Subcutaneous abdominal adipose tissue (tissue), 5 donors: ENCODE data around the gene ANO4.

Source experiments
- H3K27ac ChIP-seq: one replicate; pipeline ENCODE4 v1.7.0; 2013; ENCODE audit warnings: low read depth, mild to moderate bottlenecking, inconsistent platforms, low read length, moderate library complexity
- H3K27me3 ChIP-seq, 5 donors: one replicate each; pipeline ENCODE4 v1.7.0; 2013; ENCODE audit warnings: low read length in 5 of 5, inconsistent platforms in 1 of 5; ENCODE audit not compliant: control insufficient read depth in 5 of 5, insufficient read depth in 4 of 5
- H3K36me3 ChIP-seq, 5 donors: one replicate each; pipeline ENCODE4 v1.7.0; 2013; ENCODE audit warnings: low read length in 5 of 5; ENCODE audit not compliant: control insufficient read depth in 5 of 5, insufficient read depth in 5 of 5
- H3K4me1 ChIP-seq, 5 donors: one replicate each; pipeline ENCODE4 v1.7.0; 2013; ENCODE audit warnings: low read length in 5 of 5, mild to moderate bottlenecking in 3 of 5, moderate library complexity in 1 of 5; ENCODE audit not compliant: control insufficient read depth in 5 of 5, insufficient read depth in 5 of 5
- H3K4me3 ChIP-seq, 5 donors: one replicate each; pipeline ENCODE4 v1.7.0; 2013; ENCODE audit warnings: low read length in 5 of 5, low read depth in 1 of 5
- H3K9ac ChIP-seq, 5 donors: one replicate each; pipeline ENCODE4 v1.7.0; 2013; ENCODE audit warnings: low read length in 5 of 5, mild to moderate bottlenecking in 4 of 5, moderate library complexity in 3 of 5
- H3K9me3 ChIP-seq, 5 donors: one replicate each; pipeline ENCODE4 v1.7.0; 2013; ENCODE audit warnings: low read length in 5 of 5; ENCODE audit not compliant: control insufficient read depth in 5 of 5
- donor health status: healthy.
- donor health status: healthy.
- donor health status: healthy.
- donor health status: healthy.
- donor health status: healthy.

Gene ANO4

DNA sequence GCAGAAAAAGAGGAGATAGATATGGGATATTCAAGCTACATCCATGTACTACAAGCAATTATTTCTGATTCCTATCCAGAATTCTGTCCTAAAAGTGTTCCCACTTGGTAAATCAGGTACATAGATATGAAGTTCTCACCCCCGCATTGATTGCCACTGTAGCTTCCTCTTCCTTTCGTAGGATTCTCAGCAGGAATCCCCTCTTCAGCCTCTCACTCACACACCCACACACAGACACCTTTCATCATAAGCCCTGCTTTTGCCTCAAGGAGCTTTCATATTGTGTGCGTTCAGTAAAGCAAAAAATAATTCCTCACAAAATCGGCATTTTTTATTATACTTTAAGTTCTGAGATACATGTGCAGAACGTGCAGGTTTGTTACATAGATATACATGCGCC is 69.8 kb downstream of the ANO4 start:
- no peak overlapping the region for H3K4me3 ChIP-seq
- H3K27me3 ChIP-seq = no peaks in the 10 kb centered on the region
- no peaks in the 10 kb centered on the region for H3K4me1 ChIP-seq
- no peaks in the 10 kb centered on the region for H3K9me3 ChIP-seq
- H3K36me3 ChIP-seq = no peaks in the 10 kb centered on the region
- H3K27ac ChIP-seq = no peak overlapping the region
- H3K9ac ChIP-seq = no peak overlapping the region

- Histone ChIP-seq H3K4me1 (no peaks in the 10 kb centered on the region), H3K9ac (no peak overlapping the region), H3K4me3 (no peak overlapping the region), H3K27me3 (no peaks in the 10 kb centered on the region), H3K27ac (no peak overlapping the region), H3K9me3 (no peaks in the 10 kb centered on the region), H3K36me3 (no peaks in the 10 kb centered on the region)
These were observed 73.2 kb downstream of the ANO4 start for GRCh38 chr12:100867639-100868393.

DNA sequence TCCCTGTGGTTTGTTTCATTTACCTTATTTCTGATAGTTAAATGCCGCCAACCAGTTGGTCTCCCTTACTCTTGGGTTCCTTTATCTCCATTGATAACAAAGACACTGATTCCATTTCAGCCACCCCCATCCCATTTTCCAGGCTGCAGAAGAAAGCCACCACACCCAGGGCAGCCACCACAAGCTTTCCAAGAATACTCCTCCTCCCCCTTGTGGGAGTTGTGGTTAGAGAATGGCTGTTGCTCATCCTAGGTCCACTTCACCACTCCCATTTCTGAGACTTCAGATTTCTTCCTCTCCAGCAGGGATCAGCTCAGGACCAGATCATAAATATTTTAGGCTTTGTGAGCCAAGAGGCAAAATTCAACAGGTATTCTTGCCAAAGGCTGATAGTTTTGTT is 73.9 kb downstream of the ANO4 start:
- Histone ChIP-seq H3K27me3 (no peaks in the 10 kb centered on the region), H3K9ac (no peak overlapping the region), H3K4me3 (no peak overlapping the region), H3K9me3 (peaks cover 0 to 5% (median 0%) of the 10 kb centered on the region in 5 donors), H3K4me1 (no peaks in the 10 kb centered on the region), H3K36me3 (no peaks in the 10 kb centered on the region), H3K27ac (no peak overlapping the region)

- Histone ChIP-seq H3K4me1 (no peaks in the 10 kb centered on the region), H3K36me3 (no peaks in the 10 kb centered on the region), H3K4me3 (no peak overlapping the region), H3K9me3 (peaks cover 0 to 15% (median 6%) of the 10 kb centered on the region in 5 donors), H3K9ac (no peak overlapping the region), H3K27ac (no peak overlapping the region), H3K27me3 (no peaks in the 10 kb centered on the region)
These were observed 76.7 kb downstream of the ANO4 start for GRCh38 chr12:100871195-100871734.

DNA sequence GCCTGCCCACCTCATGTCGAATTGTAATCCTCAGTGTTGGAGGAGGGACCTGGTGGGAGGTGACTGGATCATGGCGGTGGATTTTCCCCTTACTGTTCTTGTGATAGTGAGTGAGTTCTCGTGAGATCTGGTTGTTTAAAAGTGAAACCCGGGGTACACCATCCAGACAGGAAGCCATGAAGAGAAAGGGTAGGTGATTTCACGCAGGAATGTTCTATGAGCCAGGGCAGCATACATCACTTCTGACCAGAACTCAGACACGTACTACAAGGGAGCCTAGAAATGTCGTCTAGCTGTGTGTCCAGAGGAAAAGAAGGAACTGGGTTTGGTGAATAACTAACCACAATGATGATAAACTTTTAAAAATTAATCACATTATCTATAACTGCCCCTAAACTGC is 80.6 kb downstream of the ANO4 start:
- Histone ChIP-seq H3K9ac (no peak overlapping the region), H3K4me3 (no peak overlapping the region), H3K4me1 (no peaks in the 10 kb centered on the region), H3K9me3 (peaks cover 0 to 15% (median 6%) of the 10 kb centered on the region in 5 donors), H3K27ac (no peak overlapping the region), H3K36me3 (no peaks in the 10 kb centered on the region), H3K27me3 (no peaks in the 10 kb centered on the region)

- Histone ChIP-seq H3K27me3 (no peaks in the 10 kb centered on the region), H3K9me3 (peaks cover 0 to 15% (median 6%) of the 10 kb centered on the region in 5 donors), H3K9ac (no peak overlapping the region), H3K4me1 (no peaks in the 10 kb centered on the region), H3K36me3 (no peaks in the 10 kb centered on the region), H3K4me3 (no peak overlapping the region), H3K27ac (no peak overlapping the region)
These were observed 81.2 kb downstream of the ANO4 start for GRCh38 chr12:100875771-100876170.

DNA sequence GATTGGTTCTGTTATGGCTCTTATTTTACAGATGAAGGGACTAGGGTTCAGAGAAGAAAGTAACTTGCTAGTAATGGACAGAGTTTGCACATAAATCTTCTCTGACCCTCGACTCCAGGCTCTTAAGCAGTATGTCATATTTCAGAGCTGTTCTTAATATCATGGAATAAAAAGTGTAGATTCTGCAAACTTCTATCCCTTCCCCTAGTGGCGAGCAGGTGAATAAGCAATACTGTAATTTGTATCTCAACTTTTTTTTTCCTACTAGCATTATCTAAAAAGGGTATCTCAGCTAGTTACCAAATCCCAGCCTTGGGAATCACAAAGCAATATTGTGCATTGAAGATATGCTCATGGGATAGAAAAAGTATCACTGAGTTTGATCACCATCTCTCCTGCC is 83.2 kb downstream of the ANO4 start:
- no peaks in the 10 kb centered on the region for H3K36me3 ChIP-seq
- no peaks in the 10 kb centered on the region for H3K4me1 ChIP-seq
- H3K4me3 ChIP-seq = no peak overlapping the region
- no peak overlapping the region for H3K27ac ChIP-seq
- no peak overlapping the region for H3K9ac ChIP-seq
- peaks cover 0 to 15% (median 6%) of the 10 kb centered on the region in 5 donors for H3K9me3 ChIP-seq
- H3K27me3 ChIP-seq = no peaks in the 10 kb centered on the region

DNA sequence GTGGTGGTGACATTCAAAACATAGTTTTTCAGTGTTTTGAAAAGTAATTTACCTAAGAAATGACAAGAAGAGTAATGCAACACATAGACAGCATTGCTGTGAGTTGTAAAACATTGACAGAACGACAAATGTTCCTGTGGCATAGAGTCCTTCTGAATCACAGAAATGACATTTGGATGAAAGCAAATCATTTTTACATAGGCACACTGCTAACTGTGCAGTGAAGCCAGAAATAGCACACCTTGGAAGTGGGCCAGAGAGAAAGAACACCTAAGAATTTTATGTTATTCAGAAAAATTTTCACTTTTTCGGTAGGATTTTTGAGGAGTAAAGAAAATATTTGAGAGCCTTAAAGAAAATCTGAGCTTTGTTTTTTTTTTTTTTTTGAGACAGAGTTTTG is 100.6 kb downstream of the ANO4 start:
- H3K9ac ChIP-seq = no peak overlapping the region
- H3K4me3 ChIP-seq = no peak overlapping the region
- H3K27me3 ChIP-seq = no peaks in the 10 kb centered on the region

GRCh38 chr12:100896192-100896591 is 101.6 kb downstream of the ANO4 start:
- H3K9me3 ChIP-seq = no peaks in the 10 kb centered on the region
- no peak overlapping the region for H3K9ac ChIP-seq
- H3K4me1 ChIP-seq = no peaks in the 10 kb centered on the region
- H3K27me3 ChIP-seq = no peaks in the 10 kb centered on the region
- H3K4me3 ChIP-seq = no peak overlapping the region
- H3K36me3 ChIP-seq = no peaks in the 10 kb centered on the region
- no peak overlapping the region for H3K27ac ChIP-seq

More for the DNA sequence above, 100.6 kb downstream of the ANO4 start:
- H3K9me3 ChIP-seq = no peaks in the 10 kb centered on the region
- H3K4me1 ChIP-seq = no peaks in the 10 kb centered on the region
- H3K27ac ChIP-seq = no peak overlapping the region
- no peaks in the 10 kb centered on the region for H3K36me3 ChIP-seq

GRCh38 chr12:100897240-100897639 is 102.7 kb downstream of the ANO4 start:
- Histone ChIP-seq H3K27ac (no peak overlapping the region), H3K9ac (no peak overlapping the region), H3K27me3 (no peaks in the 10 kb centered on the region), H3K36me3 (no peaks in the 10 kb centered on the region), H3K4me1 (no peaks in the 10 kb centered on the region), H3K9me3 (no peaks in the 10 kb centered on the region), H3K4me3 (no peak overlapping the region)
